ENCODE results near the gene NUDCD3.

Gene NUDCD3

DNA sequence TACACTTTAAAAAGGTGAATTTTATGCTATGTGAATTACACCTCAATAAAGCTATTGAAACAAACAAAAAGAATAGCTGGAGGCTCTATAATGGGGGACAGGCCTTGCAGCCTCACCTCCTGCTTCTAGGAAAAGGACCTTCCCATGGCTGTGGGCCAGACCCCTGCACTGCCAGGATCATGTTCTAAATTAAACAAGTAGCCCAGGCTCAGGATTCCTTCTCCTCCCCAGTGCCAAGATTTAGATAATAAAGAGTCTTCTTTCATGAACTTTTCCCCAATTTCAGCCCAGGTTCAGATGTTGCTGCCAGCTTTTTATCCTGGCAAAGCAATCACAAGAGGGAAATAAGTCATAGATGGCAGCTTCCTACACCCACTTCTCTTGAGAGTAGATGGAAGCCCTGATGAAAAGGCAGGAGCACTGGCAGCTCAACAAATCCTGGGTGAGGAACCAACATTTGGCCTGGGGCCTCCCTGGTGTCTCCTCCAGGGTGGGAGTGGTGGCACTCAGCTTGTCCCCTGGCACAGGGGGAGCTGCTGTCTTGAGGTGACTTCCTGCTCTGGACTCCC, 142.8 kb downstream of the NUDCD3 start:
- no peak for DNase-seq

DNA sequence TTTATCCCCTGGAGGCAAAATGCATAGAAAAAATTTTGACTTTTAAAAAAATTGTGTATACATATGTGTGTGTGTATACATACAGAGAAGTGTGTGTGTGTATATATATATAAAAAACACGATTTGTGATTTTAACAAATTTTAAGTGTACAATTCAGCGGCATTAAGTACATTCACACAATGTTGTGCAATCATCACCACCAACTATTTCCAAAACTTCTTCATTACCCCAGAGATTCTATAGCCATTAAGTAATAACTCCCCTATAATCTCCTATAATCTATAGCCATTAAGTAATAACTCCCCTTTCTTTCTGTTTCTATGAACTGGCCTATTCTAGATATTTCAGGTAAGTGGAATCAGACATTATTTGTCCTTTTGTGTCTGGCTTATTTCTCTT, 144.4 kb downstream of the NUDCD3 start:
- DNase-seq = no peak

DNA sequence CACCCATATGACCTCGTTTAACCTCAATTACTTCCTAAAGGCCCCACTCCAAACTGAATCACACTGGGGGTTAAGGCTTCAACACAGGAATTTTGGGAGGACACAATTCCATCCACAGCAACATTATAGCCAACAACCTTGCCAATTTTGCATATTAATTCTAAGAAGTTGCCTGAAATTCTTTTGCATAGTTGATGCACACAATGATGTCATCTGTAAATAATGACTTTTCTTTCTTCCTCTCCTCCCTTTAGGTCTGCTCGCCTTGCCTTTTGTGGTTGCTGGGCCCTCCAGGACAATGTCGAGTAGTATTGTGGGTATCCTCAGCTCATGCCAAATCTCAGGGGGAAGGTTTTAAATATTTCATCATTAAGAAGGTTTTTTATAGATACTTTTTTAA, 149.1 kb downstream of the NUDCD3 start:
- no peak for DNase-seq

DNA sequence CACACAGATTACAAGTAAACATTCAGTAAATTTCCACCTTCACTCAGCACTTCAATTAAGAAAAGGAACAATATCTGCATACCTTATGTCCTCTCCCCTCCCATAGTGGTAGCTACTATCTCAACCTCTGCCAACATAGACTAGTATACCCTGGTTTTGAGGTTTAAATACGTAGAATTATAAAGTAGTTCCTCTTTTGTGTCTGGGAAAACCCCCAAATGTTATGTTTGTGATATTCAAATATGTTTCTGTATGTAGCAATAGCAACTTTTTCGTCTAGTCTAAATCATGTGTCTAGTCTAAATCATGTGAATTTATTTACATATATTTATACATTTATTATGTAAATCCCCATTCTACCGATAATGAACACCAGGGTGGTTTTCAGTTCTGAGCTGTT, 151.9 kb downstream of the NUDCD3 start:
- no peak for DNase-seq

DNA sequence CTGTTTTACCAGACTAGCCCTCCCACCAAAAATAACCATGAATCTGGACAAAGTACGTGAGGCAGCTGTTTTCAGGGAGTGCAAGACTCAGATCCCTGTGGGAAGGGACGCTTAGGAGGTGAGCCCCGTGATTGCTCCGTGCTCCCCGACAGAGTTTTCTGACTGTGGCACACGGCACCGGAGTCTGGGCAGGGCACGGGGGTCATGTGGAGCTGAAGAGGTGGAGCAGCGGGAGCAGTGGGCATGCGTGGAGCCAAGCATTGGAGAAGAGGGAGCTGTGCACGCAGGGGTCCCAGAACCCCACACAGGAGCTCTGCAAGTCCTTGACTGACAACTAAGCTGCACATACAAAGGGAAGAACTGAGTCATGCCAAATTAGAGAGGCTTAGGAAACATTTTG, 154.0 kb downstream of the NUDCD3 start:
- no peak for DNase-seq

DNA sequence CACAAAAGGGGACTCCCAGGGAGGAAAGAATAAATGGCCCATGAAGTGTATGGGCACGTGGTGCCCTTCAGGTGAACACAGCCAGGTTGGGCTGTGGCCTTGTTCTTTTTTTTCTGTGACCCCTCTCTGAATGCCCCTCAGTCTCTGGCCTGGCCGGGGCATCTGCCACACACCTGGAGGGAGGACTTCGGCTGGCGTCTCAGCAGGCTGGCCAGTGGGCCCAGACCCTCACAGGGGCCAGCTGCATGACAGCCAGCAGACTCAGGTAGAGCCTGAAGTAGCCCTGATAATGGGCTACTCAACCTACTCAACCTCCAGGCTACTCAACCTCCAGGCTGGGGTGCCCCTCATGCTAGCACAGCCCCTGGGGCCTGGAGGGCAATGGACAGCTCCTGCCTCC, 155.3 kb downstream of the NUDCD3 start:
- no peak for DNase-seq

DNA sequence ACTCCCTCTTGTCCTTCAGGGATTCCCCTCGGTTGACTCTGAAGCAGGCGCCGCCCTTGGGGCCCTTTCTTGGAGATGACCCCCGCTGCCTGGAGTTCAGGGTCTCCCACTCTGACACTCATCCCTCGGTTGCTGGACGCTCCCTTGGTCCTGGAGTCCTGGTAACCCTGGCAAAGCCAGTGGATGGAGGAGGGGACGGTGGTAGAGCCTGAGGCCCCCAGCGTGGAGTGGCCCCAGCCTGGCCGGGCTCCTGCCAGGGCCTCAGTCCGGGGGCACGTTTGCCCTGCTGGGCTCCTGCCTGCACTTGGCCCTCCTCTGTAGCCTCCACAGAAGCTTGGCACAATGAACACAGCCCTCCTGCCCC, 155.7 kb downstream of the NUDCD3 start:
- no peak for DNase-seq

DNA sequence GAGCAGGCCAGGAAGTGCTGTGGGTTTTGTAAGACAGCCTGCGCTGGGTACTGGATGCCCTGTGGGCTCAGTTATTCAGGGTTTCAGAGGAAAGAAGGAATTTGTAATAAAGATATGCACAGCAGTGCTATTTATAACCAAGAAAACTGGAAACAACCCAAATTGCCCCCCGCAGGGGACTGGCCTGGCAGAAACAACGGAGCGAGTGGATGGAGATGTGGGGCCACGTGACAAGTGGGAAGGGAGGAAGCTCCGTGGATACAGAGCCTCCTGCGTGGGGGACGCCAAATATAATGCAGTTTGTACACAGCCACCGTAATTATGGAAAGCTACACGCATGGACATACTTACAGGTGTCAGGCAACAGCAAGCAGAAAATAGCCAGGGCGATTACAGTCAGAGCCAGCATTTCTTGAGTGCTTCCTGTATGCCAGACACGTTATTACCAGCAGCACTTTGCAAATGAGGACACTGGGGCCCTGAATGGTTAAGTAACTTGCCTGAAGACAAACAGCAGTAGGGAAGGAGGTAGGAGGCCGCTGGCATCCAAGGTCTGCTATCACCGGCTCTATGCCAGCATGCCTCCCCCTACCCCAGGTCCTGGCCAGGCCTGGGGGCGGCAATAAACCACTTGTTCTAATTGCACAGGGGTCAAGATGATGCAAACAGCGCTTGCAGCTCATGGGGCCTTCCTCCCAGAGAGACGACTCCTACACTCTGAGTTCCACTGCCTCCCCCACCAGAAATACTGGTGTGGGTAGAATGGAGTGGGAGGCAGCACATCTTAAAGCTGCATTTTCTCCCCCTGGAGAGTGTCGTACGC, 156.3 kb downstream of the NUDCD3 start:
- no peak for DNase-seq

DNA sequence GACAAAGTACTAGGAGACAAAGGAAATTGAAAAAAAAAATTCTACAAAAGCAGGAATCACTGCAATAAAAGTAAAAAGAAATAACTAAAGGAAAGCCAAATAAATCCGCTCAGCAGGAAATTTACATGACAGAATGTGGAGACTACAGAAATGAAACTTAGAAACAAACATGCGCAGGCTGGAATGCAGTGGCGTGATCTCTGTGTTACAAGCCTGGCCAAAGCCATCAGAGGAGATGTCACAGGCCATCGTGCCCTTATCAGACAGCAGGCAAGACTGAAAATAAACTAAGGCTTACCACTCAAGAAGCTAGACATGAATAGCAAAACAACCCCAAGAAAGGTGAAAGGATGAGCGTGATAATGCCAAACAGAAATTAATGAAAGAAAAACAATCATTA, 158.8 kb downstream of the NUDCD3 start:
- no peak for DNase-seq

DNA sequence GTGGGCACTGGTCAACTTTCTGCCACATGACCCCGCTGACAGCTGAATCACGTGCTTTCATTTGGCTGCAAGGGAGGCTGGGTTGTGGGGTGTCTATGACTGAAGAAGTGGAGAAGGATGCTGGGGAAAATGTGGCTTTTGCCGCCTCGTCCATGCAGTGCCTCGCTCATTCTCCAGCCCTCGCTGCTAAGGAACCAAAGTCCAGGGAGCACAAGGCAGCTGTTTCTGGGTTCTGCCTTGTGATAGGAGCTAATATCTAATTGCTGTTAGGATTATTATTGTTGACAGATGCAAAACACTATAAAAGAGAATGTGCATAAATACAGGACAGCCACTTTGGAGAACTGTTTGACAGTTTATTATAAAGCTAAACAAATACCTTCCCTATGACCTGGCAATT, 160.1 kb downstream of the NUDCD3 start:
- DNase-seq = no peak

DNA sequence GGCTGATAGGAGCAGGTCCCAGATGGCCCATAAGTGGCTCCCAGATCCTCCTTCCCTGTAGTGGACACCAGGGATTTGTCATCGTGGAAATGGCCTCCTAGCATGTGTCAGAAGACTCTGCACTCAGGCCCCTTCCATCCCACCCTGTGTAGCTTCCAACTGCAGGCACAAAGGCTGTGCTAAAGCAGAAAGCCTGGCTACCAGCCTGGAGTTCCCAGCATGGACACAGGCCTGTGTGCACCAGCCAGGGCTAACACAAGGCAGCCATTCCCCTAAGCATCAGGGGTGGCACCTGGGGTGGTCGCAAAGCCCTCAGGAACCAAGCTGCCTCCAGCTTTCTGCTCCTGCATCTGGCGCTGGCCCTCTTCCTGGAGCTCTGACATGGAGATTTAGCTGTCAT, 160.6 kb downstream of the NUDCD3 start:
- DNase-seq = no peak

Measured in GDM1 (cell line).